Thyroid gland (tissue), 4 donors: Measurements from ENCODE around the gene RPRD1B. TPM values are rescaled to one million over a fixed set of nuclear protein-coding genes. Genes with fewer than 3 reads are reported as not detected.

Experiments
- DNase-seq, 2 donors: peaks; one replicate each; pipeline ENCODE4 v3.0.0-alpha.2; 2019
- H3K27ac ChIP-seq, 3 donors: fragments of 200-600 bp; sonication (generic); 1 replicate in 2 of 3; 2 replicates in 1 of 3; pipeline ENCODE4 v1.5.1; 2016 to 2019; ENCODE audit warnings: mild to moderate bottlenecking in 1 of 3, moderate library complexity in 1 of 3
- H3K27me3 ChIP-seq: fragments of 200-600 bp; sonication (generic); one replicate; pipeline ENCODE4 v1.5.1; 2019
- H3K36me3 ChIP-seq, 2 donors: fragments of 200-600 bp; sonication (generic); one replicate each; pipeline ENCODE4 v1.5.1; 2016 to 2019
- H3K4me1 ChIP-seq, 2 donors: fragments of 200-600 bp; sonication (generic); one replicate each; pipeline ENCODE4 v1.5.1; 2017 to 2019
- H3K4me3 ChIP-seq, 3 donors: fragments of 200-600 bp; sonication (generic); replicated peaks in 1 of 3; 1 replicate in 2 of 3; 2 replicates in 1 of 3; pipeline ENCODE4 v1.5.1; 2016; ENCODE audit warnings: mild to moderate bottlenecking in 1 of 3
- H3K9me3 ChIP-seq: fragments of 200-600 bp; sonication (generic); one replicate; pipeline ENCODE4 v1.5.1; 2017
- POLR2A ChIP-seq, 2 donors: fragments of 450-650 bp; IDR thresholded peaks; one replicate each; pipeline ENCODE4 v1.6.1; 2017; ENCODE audit warnings: antibody characterized with exemption in 2 of 2, mild to moderate bottlenecking in 2 of 2, moderate library complexity in 1 of 2
- WGBS, 2 donors: methylation state at CpG; one replicate each; pipeline ENCODE4 v1.1.5; 2017; 5-methylcytosine and 5-hydroxymethylcytosine counted together
- intact Hi-C: fragments of 100-400 bp; cut with DNase I; formaldehyde crosslinking; loops from one replicate; pipeline ENCODE4 v1.15.1; 2023
- total RNA-seq, 4 donors: library from RNA; depleted of rRNA; stranded (reverse); fragments of >200 nt; gene quantifications; one replicate each; pipeline ENCODE4 v1.2.3, GENCODE V29; 2016
- TF ChIP-seq, protein P1 (sequence below), 6 experiments: fragments of 200-600 bp in 3 of 6; fragments of 450-650 bp in 3 of 6; sonication (generic) in 3 of 6; IDR thresholded peaks; one replicate each; pipeline ENCODE4 v1.5.1; 2016 to 2019; ENCODE audit warnings: antibody characterized with exemption in 6 of 6, mild to moderate bottlenecking in 2 of 6, inconsistent platforms in 1 of 6, moderate library complexity in 1 of 6

Gene RPRD1B
- total RNA-seq, 4 donors from 2014 or later: 24.2 to 58.9 (median 27.0) TPM

GRCh38 chr20:38046572-38046971 is 13.0 kb downstream of the RPRD1B start:
- DNase-seq: no peak
- Histone ChIP-seq H3K4me3 (no peak overlapping the region), H3K9me3 (no peaks in the 10 kb centered on the region), H3K27me3 (no peaks in the 10 kb centered on the region), H3K4me1 (peaks cover 9 to 10% of the 10 kb centered on the region in 2 donors), H3K36me3 (peaks cover 22% of the 10 kb centered on the region in 2 donors), H3K27ac (no peak overlapping the region)
- WGBS, 2 donors: 70 to 78% methylated on average over 4 of the region's 4 CpGs
- intact Hi-C loops: no loop called here
- no peak for TF ChIP-seq POLR2A (IDR thresholded peaks at IDR 0.05)
- TF ChIP-seq, protein P1, sequence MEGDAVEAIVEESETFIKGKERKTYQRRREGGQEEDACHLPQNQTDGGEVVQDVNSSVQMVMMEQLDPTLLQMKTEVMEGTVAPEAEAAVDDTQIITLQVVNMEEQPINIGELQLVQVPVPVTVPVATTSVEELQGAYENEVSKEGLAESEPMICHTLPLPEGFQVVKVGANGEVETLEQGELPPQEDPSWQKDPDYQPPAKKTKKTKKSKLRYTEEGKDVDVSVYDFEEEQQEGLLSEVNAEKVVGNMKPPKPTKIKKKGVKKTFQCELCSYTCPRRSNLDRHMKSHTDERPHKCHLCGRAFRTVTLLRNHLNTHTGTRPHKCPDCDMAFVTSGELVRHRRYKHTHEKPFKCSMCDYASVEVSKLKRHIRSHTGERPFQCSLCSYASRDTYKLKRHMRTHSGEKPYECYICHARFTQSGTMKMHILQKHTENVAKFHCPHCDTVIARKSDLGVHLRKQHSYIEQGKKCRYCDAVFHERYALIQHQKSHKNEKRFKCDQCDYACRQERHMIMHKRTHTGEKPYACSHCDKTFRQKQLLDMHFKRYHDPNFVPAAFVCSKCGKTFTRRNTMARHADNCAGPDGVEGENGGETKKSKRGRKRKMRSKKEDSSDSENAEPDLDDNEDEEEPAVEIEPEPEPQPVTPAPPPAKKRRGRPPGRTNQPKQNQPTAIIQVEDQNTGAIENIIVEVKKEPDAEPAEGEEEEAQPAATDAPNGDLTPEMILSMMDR (IDR thresholded peaks at IDR 0.05): no peak

DNA sequence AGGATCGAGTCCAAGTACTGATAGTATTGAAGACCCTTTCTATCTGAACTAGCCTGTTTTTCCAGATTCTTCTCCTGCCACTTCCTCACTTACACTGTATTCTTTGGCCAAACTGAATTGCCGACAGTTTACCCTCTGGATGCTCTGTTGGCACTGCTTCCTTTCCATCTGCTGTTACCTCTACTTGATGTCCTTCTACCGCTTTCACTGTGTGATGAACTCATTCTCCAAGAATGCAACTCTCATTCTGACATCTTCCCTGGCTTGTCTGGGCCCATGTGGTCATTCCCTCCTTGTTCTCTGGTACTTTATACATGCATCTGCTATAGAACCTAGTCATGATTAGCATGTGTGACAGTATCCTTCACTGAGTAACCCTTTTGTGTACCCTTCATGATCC is 16.3 kb downstream of the RPRD1B start:
- Histone ChIP-seq H3K36me3 (peaks cover 11 to 16% of the 10 kb centered on the region in 2 donors), H3K27me3 (no peaks in the 10 kb centered on the region), H3K27ac (no peak overlapping the region), H3K9me3 (no peaks in the 10 kb centered on the region), H3K4me3 (no peak overlapping the region), H3K4me1 (peaks cover 9 to 10% of the 10 kb centered on the region in 2 donors)
- DNase-seq: no peak
- intact Hi-C loops: no loop called here
- WGBS, 2 donors: 69 to 75% methylated on average over 3 of the region's 3 CpGs
- TF ChIP-seq, protein P1 (IDR thresholded peaks at IDR 0.05): no peak
- no peak for TF ChIP-seq POLR2A (IDR thresholded peaks at IDR 0.05)

DNA sequence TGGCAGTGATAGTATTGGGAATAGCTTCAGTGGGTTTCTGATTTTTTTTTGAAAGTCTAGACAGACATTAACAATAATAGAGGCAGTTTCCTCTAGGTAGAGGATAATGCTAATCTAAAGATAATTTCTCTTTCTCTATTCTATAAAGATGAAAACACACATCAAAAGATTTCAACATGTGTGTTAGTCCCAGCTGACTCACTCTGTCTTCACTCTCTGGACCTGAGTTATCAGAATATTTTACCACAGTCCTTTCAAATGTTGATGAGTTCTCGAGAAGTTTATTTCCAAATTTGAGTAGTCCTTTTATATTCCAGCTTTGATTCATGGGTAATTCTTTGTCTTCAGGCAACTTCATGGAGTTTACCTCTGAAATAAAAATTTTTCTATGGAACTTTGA is 17.1 kb downstream of the RPRD1B start:
- H3K4me3 ChIP-seq: no peak overlapping the region

GRCh38 chr20:38052870-38053269 is 19.3 kb downstream of the RPRD1B start:
- TF ChIP-seq, protein P1 (IDR thresholded peaks at IDR 0.05): no peak
- no peak for TF ChIP-seq POLR2A (IDR thresholded peaks at IDR 0.05)
- Histone ChIP-seq H3K9me3 (no peaks in the 10 kb centered on the region), H3K27ac (no peak overlapping the region), H3K4me1 (peaks cover 9 to 10% of the 10 kb centered on the region in 2 donors), H3K27me3 (no peaks in the 10 kb centered on the region), H3K36me3 (peaks cover 11 to 14% of the 10 kb centered on the region in 2 donors), H3K4me3 (no peak overlapping the region)
- WGBS, 2 donors: 80 to 95% methylated on average over 2 of the region's 2 CpGs
- intact Hi-C loops: no loop called here
- no peak for DNase-seq

More for the DNA sequence above, 17.1 kb downstream of the RPRD1B start:
- intact Hi-C loops: no loop called here
- Histone ChIP-seq H3K36me3 (peaks cover 11 to 16% of the 10 kb centered on the region in 2 donors), H3K27ac (no peak overlapping the region), H3K27me3 (no peaks in the 10 kb centered on the region), H3K4me1 (peaks cover 9 to 10% of the 10 kb centered on the region in 2 donors), H3K9me3 (no peaks in the 10 kb centered on the region)
- 91 to 98% methylated on average over 1 of the region's 1 CpG for WGBS, 2 donors
- no peak for DNase-seq
- no peak for TF ChIP-seq POLR2A (IDR thresholded peaks at IDR 0.05)
- TF ChIP-seq, protein P1 (IDR thresholded peaks at IDR 0.05): no peak

DNA sequence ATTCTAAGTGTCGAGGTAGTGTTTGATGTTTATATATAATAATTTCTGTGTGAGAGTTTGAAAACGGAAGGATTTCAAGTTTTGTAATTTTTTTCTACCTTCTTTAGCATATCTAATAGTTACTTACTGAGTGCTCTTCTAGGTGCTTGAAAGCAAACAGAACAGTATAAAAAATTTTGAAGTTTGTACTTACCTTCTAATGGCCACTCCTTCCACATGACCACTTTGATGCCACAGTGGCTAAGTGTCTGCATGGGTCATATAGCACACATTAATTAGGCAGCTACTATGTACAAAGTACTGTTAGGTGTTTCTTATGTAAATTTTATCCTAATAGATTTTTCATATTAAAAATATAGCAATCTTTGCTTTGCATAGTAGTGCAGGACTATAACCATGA is 21.1 kb downstream of the RPRD1B start:
- intact Hi-C loops: loop anchor here (5.0 kb wide), 1 partner anchor 113 kb away; the partner anchor contains the start of gene TGM2
- H3K9me3 ChIP-seq: no peaks in the 10 kb centered on the region
- DNase-seq: no peak
- no peak overlapping the region for H3K4me3 ChIP-seq
- H3K27ac ChIP-seq: no peak overlapping the region
- 86 to 93% methylated on average over 2 of the region's 2 CpGs for WGBS, 2 donors
- TF ChIP-seq POLR2A (IDR thresholded peaks at IDR 0.05): no peak
- TF ChIP-seq, protein P1 (IDR thresholded peaks at IDR 0.05): no peak
- H3K36me3 ChIP-seq: peaks cover 5 to 20% of the 10 kb centered on the region in 2 donors
- peaks cover 9% of the 10 kb centered on the region in 2 donors for H3K4me1 ChIP-seq
- no peaks in the 10 kb centered on the region for H3K27me3 ChIP-seq
